Lung (tissue), 12 donors: ENCODE measurements around the gene MYO5B. TPM values are rescaled to one million over a fixed set of nuclear protein-coding genes. Genes with fewer than 3 reads are reported as not detected.

Source experiments
- ATAC-seq: fragments of 200-7000 bp; cut with Tn5 transposase; one replicate; pipeline ENCODE4 v1.9.1; 2020; ENCODE audit warnings: moderate number of reproducible peaks; ENCODE audit not compliant: insufficient read depth, low FRiP score
- DNase-seq, 3 donors: peaks; one replicate each; pipeline ENCODE4 v3.0.0-alpha.2; 2013 to 2017
- H3K27ac ChIP-seq, 2 donors: one replicate each; pipeline ENCODE4 v1.5.1; 2013; ENCODE audit warnings: mild to moderate bottlenecking in 2 of 2, moderate library complexity in 2 of 2, control low read depth in 1 of 2, inconsistent platforms in 1 of 2, low read depth in 1 of 2, low read length in 1 of 2
- H3K27me3 ChIP-seq, 3 donors: one replicate each; pipeline ENCODE4 v1.5.1; 2013; ENCODE audit warnings: low read length in 2 of 3; ENCODE audit not compliant: control insufficient read depth in 3 of 3, insufficient read depth in 3 of 3
- H3K36me3 ChIP-seq, 4 donors: one replicate each; pipeline ENCODE4 v1.5.1; 2013; ENCODE audit warnings: low read length in 4 of 4, mild to moderate bottlenecking in 1 of 4, moderate library complexity in 1 of 4; ENCODE audit not compliant: control insufficient read depth in 4 of 4, insufficient read depth in 4 of 4
- H3K4me1 ChIP-seq, 5 donors: one replicate each; pipeline ENCODE4 v1.5.1; 2013; ENCODE audit warnings: low read length in 5 of 5, mild to moderate bottlenecking in 2 of 5, moderate library complexity in 1 of 5; ENCODE audit not compliant: control insufficient read depth in 5 of 5, insufficient read depth in 5 of 5
- H3K4me3 ChIP-seq: one replicate; pipeline ENCODE4 v1.5.1; 2013; ENCODE audit warnings: mild to moderate bottlenecking, control low read depth, moderate library complexity
- H3K9ac ChIP-seq, 2 donors: one replicate each; pipeline ENCODE4 v1.5.1; 2013; ENCODE audit warnings: low read length in 2 of 2, control low read depth in 1 of 2; ENCODE audit not compliant: insufficient read depth in 1 of 2
- H3K9me3 ChIP-seq, 4 donors: one replicate each; pipeline ENCODE4 v1.5.1; 2013; ENCODE audit warnings: low read length in 3 of 4, mild to moderate bottlenecking in 1 of 4, moderate library complexity in 1 of 4; ENCODE audit not compliant: control insufficient read depth in 4 of 4, insufficient read depth in 3 of 4
- CTCF ChIP-seq: IDR thresholded peaks from 2 replicates; pipeline ENCODE4 v1.5.1; 2012; ENCODE audit warnings: mild to moderate bottlenecking; ENCODE audit errors: control extremely low read depth, extremely low read depth
- WGBS, 2 donors: extraction: QIAGEN DNeasy Blood & Tissue Kit; methylation state at CpG; one replicate each; pipeline ENCODE4 v1.1.7; 2013; 5-methylcytosine and 5-hydroxymethylcytosine counted together
- polyA plus RNA-seq, 2 donors: library from polyadenylated mRNA; stranded (reverse); fragments of 200-250 nt; gene quantifications; one replicate each; pipeline ENCODE4 v1.2.1, GENCODE V29; 2013
- total RNA-seq, 2 donors: library from RNA; depleted of rRNA in 1 of 2; stranded (reverse); fragments of >200 nt in 1 of 2; gene quantifications; one replicate each; pipeline ENCODE4 v1.2.1, GENCODE V29; 2014 to 2021
- donor health status: control.
- donor health status: control.
- donor health status: Bipolar disorder and iron deficiency.
- donor health status: healthy.
- donor health status: DM: yes; HTN: yes; CAD: no.

Gene MYO5B
- total and polyA plus RNA-seq, 4 donors: 9.7 to 25.6 (median 19.7) TPM

- H3K27me3 ChIP-seq: no peaks in the 10 kb centered on the region
- H3K9me3 ChIP-seq: peaks cover 0 to 2% (median 0%) of the 10 kb centered on the region in 4 donors
- no peak overlapping the region for H3K9ac ChIP-seq
- WGBS, 2 donors: 90 to 93% methylated on average over 26 of the region's 26 CpGs
- no peak for ATAC-seq
- no peak overlapping the region for H3K27ac ChIP-seq
- H3K36me3 ChIP-seq: peaks cover 0 to 5% (median 0%) of the 10 kb centered on the region in 4 donors
- no peak for TF ChIP-seq CTCF
- no peak overlapping the region for H3K4me3 ChIP-seq
- no peaks in the 10 kb centered on the region for H3K4me1 ChIP-seq
- DNase-seq: peak in 1 of 3 donors; percentile 20
Measured at GRCh38 chr18:49863769-49864621, 331.0 kb downstream of the MYO5B start.

- H3K27ac ChIP-seq: no peak overlapping the region
- WGBS, 2 donors: 88 to 90% methylated on average over 13 of the region's 13 CpGs
- no peaks in the 10 kb centered on the region for H3K9me3 ChIP-seq
- peaks cover 0 to 8% (median 0%) of the 10 kb centered on the region in 5 donors for H3K4me1 ChIP-seq
- no peaks in the 10 kb centered on the region for H3K27me3 ChIP-seq
- no peak for DNase-seq
- peaks cover 0 to 4% (median 0%) of the 10 kb centered on the region in 4 donors for H3K36me3 ChIP-seq
- no peak overlapping the region for H3K4me3 ChIP-seq
- no peak overlapping the region for H3K9ac ChIP-seq
- no peak for ATAC-seq
- TF ChIP-seq CTCF: no peak
Measured at GRCh38 chr18:49862656-49863385, 332.1 kb downstream of the MYO5B start.

- TF ChIP-seq CTCF: no peak
- WGBS, 2 donors: 63 to 67% methylated on average over 3 of the region's 3 CpGs
- DNase-seq: peak in 1 of 3 donors; percentile 29
Measured at GRCh38 chr18:49861659-49862058, 333.3 kb downstream of the MYO5B start.

More at GRCh38 chr18:49861659-49862058, 333.3 kb downstream of the MYO5B start:
- Histone ChIP-seq H3K4me1 (peaks cover 0 to 10% (median 0%) of the 10 kb centered on the region in 5 donors), H3K4me3 (no peak overlapping the region), H3K9me3 (no peaks in the 10 kb centered on the region), H3K27me3 (no peaks in the 10 kb centered on the region), H3K9ac (no peak overlapping the region), H3K27ac (no peak overlapping the region), H3K36me3 (peaks cover 0 to 4% (median 0%) of the 10 kb centered on the region in 4 donors)
- ATAC-seq: no peak
